Chondrocyte (in vitro differentiated cells): ENCODE measurements around the gene ABCF1. TPM values are rescaled to one million over a fixed set of nuclear protein-coding genes. Genes with fewer than 3 reads are reported as not detected.

Experiments
- DNase-seq: peaks from one replicate; pipeline ENCODE4 v3.0.0; 2021; ENCODE audit warnings: mixed read lengths, low spot score
- H3K27ac Mint-ChIP-seq: one replicate; pipeline ENCODE4 v1.8.0; 2021; ENCODE audit warnings: mild to moderate bottlenecking, moderate library complexity, mixed read lengths; ENCODE audit not compliant: unreplicated experiment
- H3K27me3 Mint-ChIP-seq: 2 replicates; pipeline ENCODE4 v1.8.0; 2021; ENCODE audit warnings: low read depth, mixed read lengths
- H3K36me3 Mint-ChIP-seq: 2 replicates; pipeline ENCODE4 v1.8.0; 2021; ENCODE audit warnings: low read depth, mixed read lengths
- H3K4me1 Mint-ChIP-seq: 2 replicates; pipeline ENCODE4 v1.8.0; 2021; ENCODE audit warnings: low read depth, mild to moderate bottlenecking, mixed read lengths
- H3K4me3 Mint-ChIP-seq: one replicate; pipeline ENCODE4 v1.8.0; 2021; ENCODE audit warnings: mild to moderate bottlenecking, moderate library complexity, mixed read lengths; ENCODE audit not compliant: unreplicated experiment
- H3K9me3 Mint-ChIP-seq: 2 replicates; pipeline ENCODE4 v1.8.0; 2021; ENCODE audit warnings: low read depth, mixed read lengths
- CTCF ChIP-seq: fragments of 200-600 bp; sonication (generic); IDR thresholded peaks from 2 replicates; pipeline ENCODE4 v1.5.0; 2021; ENCODE audit warnings: antibody characterized with exemption, mild to moderate bottlenecking, moderate library complexity
- total RNA-seq: library from RNA; stranded (reverse); gene quantifications from 3 replicates; pipeline ENCODE4 v1.2.1, GENCODE V29; 2021

The ABCF1 gene
- total RNA-seq, 1 donor from 2014 or later, result 53.0 TPM

GRCh38 chr6:30618270-30618797, 47.1 kb downstream of the ABCF1 start:
- H3K36me3 Mint-ChIP-seq, result peaks cover 21% of the 10 kb centered on the region

GRCh38 chr6:30619561-30619960, 48.3 kb downstream of the ABCF1 start:
- Mint-ChIP-seq H3K4me3 (no peak overlapping the region), H3K27ac (no peak overlapping the region), H3K27me3 (no peaks in the 10 kb centered on the region), H3K36me3 (peaks cover 21% of the 10 kb centered on the region), H3K4me1 (peaks cover 16% of the 10 kb centered on the region), H3K9me3 (no peaks in the 10 kb centered on the region)
- DNase-seq, result peak; percentile 52
- TF ChIP-seq CTCF, result no peak

More at GRCh38 chr6:30618270-30618797, 47.1 kb downstream of the ABCF1 start:
- no peaks in the 10 kb centered on the region for H3K9me3 Mint-ChIP-seq
- TF ChIP-seq CTCF, result no peak
- peaks cover 28% of the 10 kb centered on the region for H3K4me1 Mint-ChIP-seq
- H3K27me3 Mint-ChIP-seq, result no peaks in the 10 kb centered on the region
- DNase-seq, result peak; percentile 17
- H3K4me3 Mint-ChIP-seq, result peak overlapping the region; percentile 99
- H3K27ac Mint-ChIP-seq, result peak overlapping the region; percentile 100

- Mint-ChIP-seq H3K27ac (no peak overlapping the region), H3K4me3 (no peak overlapping the region), H3K4me1 (peaks cover 25% of the 10 kb centered on the region), H3K36me3 (peaks cover 8% of the 10 kb centered on the region), H3K9me3 (no peaks in the 10 kb centered on the region), H3K27me3 (no peaks in the 10 kb centered on the region)
- no peak for TF ChIP-seq CTCF
- DNase-seq, result no peak
These were observed 54.3 kb downstream of the ABCF1 start for GRCh38 chr6:30625511-30625910.

- Mint-ChIP-seq H3K4me1 (peaks cover 25% of the 10 kb centered on the region), H3K27ac (peak within 1 kb of the TSS; percentile 89), H3K36me3 (peaks cover 15% of the 10 kb centered on the region), H3K4me3 (peak within 1 kb of the TSS; percentile 81), H3K27me3 (no peaks in the 10 kb centered on the region), H3K9me3 (no peaks in the 10 kb centered on the region)
- DNase-seq, result peak; percentile 95
- TF ChIP-seq CTCF, result peak; percentile 72
These were observed 55.5 kb downstream of the ABCF1 start, which contains the start of gene ATAT1 for GRCh38 chr6:30626484-30627366. Gene ATAT1, plus strand, starts transcription at chr6:30626874.

- Mint-ChIP-seq H3K27ac (no peak overlapping the region), H3K27me3 (no peaks in the 10 kb centered on the region), H3K36me3 (peaks cover 24% of the 10 kb centered on the region), H3K4me3 (no peak overlapping the region), H3K4me1 (no peaks in the 10 kb centered on the region), H3K9me3 (no peaks in the 10 kb centered on the region)
- DNase-seq, result no peak
- no peak for TF ChIP-seq CTCF
These were observed 64.6 kb downstream of the ABCF1 start for GRCh38 chr6:30635834-30636233.
